ENCODE data around the gene TBCCD1.

DNA sequence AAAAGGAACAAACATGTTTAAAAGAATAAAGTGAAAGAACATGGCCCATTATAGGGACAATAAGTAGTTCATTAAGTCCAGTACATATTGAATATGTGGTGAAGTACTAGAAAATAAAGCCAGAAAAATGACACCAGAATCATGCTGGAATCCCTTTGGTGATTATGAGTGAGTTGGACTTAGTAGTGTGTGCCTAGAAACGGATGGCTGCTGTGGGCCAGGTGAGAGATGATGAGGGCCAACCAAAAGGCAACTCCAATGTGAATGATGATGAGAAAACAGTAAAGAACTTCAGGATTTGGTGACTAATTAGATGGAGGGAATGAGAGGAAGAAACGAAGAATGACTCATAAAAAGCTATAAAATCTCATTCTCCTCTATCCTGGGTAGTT, 26.3 kb downstream of the TBCCD1 start:
- TF ChIP-seq EZH2 (IDR thresholded peaks at IDR 0.05; ENCODE audit: borderline replicate concordance, low read depth, low read length, severe bottlenecking) (no peak), POLR2AphosphoS5 (IDR thresholded peaks at IDR 0.05; ENCODE audit: insufficient read depth, low read depth, low read length) (no peak), POLR2A (IDR thresholded peaks at IDR 0.05; ENCODE audit: low read depth, low read length) (no peak), GATA2 (IDR thresholded peaks at IDR 0.05; ENCODE audit: insufficient read depth, insufficient read length, low read depth, low read length) (no peak)
- TF ChIP-seq, protein P1, sequence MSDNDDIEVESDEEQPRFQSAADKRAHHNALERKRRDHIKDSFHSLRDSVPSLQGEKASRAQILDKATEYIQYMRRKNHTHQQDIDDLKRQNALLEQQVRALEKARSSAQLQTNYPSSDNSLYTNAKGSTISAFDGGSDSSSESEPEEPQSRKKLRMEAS (IDR thresholded peaks at IDR 0.05; ENCODE audit: insufficient read depth, insufficient read length) = no peak
- TF ChIP-seq, protein P2, sequence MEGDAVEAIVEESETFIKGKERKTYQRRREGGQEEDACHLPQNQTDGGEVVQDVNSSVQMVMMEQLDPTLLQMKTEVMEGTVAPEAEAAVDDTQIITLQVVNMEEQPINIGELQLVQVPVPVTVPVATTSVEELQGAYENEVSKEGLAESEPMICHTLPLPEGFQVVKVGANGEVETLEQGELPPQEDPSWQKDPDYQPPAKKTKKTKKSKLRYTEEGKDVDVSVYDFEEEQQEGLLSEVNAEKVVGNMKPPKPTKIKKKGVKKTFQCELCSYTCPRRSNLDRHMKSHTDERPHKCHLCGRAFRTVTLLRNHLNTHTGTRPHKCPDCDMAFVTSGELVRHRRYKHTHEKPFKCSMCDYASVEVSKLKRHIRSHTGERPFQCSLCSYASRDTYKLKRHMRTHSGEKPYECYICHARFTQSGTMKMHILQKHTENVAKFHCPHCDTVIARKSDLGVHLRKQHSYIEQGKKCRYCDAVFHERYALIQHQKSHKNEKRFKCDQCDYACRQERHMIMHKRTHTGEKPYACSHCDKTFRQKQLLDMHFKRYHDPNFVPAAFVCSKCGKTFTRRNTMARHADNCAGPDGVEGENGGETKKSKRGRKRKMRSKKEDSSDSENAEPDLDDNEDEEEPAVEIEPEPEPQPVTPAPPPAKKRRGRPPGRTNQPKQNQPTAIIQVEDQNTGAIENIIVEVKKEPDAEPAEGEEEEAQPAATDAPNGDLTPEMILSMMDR (IDR thresholded peaks at IDR 0.05; ENCODE audit: extremely low read depth in 1 of 2, insufficient read depth in 1 of 2, low read depth in 1 of 2, low read length in 2 of 2) = no peak
